Measurements from ENCODE around the gene MAML1.
A peak's percentile ranks its signal among the peaks of the same experiment; 100 is the strongest.

MAML1 gene

DNA sequence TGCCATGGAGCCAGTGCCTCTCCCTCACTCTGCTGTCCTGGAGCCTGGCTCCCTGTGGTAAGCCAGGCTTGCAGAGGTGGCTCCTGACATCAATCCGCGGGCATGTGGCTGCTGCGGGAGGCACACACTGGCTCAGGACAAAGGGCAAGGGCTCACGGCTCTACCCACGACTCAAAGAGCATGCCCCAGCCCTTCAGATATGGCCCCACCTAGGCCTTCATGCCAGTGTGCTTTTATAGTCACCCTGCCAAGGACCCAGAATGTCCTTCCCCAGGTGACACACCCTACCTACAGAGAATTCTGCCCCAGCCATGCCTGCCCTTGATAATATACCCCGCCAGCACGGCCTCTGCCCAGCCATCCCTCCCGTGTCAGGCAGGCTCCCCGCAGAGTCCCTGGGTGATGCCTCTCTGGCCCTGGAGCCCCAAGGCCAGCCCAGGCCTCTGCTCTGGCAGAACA is 72.5 kb downstream of the MAML1 start:
- no peak for DNase-seq

DNA sequence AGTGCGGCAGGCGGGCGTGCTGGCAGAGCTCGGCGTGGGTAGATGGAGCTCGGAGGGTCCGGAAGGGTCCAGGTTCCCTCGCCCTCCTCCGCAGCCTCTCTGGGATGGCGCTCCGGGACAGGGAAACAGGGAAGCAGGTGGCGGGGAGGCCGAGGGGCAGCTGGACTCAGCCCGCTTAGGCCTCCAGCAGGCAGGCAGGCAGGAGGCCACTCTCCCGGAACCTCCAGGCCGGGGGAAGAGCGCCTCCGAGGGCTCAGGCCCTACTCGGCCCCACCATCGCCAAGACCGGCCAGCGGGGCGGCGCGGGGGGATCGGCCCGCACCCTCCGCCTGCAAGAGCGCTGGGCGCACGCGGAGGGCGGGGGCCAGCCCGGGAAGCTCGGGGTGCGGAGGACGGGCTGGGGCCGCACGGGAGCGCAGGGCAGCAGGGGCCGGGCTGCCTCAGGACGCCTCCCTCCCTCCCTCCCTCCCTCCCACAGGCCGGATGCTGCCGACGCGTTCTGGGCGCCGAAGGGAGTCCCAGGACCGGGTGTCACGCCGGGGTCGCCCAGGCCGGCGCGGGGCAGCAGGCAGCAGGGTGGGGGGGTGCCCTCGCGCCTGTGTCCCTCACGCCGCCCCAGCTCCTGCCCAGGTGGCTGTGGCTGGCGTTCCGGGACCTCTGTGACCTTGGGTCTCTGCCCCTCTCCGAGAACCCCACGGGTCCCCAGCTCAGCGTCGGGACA is 73.1 kb downstream of the MAML1 start:
- DNase-seq = peak in 1 of 2 donors; percentile 50

DNA sequence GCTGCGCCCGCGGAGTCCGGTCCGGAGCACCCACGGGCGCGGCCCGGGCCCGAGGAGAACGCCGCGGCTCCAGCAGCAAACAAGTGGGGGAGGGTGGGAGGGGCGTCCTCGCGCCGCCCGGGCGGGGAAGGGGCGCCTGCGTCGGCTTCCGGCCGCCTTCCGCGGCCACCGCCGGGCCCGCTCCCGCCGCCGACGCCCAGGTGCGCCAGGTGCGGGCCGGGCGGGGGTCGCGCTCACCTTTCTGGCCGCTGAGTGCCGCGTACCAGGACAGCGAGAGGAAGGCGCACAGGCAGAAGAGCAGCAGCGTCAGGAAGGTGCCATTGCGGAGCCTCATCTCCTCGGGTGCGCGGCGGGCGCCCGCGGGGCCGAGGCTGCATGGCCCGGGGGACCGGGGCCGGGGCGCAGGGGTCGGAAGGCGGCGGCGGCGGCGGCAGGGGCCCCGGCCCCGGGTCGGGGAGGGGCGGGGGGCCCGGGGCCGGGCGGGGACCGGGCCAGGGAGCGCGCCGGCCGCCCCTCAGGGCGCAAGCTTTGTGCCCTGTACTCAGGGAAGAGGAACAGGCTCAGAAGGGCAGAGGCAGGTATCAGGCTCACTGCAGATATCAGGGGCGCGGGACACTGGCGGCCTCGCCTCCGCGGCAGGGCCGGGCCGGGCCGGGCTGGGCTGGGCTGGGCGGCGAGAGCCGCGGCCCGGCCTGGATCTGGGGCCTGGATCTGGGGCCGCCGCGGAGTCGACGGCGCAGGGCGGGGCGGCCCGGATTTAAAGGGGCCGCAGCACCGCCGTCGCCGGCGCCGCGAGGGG is 73.8 kb downstream of the MAML1 start, which contains the start of gene MGAT4B:
MGAT4B (minus strand) TSS at position 617 of the 799 bp plus-strand sequence; CDS start at position 334, 283 bp downstream.
- DNase-seq = peak; percentile 70 to 71

DNA sequence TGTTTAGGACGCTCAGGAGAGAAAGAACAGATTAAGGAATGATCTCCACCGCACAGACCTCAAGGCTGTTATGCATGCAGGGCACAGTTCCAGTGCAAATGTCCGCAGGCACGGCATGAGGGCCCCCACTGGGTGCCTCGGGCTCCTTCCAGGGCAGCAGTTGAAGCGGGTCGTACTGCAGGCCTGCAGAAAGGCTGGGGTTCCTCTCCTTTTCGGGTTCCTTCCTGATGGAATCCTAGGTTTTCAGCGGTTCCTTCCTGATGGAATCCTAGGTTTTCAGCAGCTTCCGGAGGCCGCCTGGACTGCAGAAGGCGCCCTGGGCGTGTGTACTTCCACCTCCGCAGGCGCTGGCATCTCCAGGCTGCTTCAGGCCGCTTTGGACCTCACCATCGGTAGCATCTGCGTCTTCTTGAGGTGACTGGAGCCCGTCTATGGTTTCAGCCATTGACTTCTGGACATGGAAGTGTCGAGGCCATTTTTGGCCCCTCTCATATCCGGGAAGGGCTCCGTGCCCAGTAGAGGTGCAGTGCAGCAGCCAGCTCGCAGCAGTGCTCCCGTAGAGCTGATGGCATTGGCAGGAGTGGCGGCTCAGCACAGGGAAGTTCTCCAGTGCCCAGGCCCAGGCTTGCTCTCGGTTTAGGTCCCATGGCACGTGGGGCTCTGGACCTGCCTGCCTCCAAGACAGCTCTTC is 79.7 kb downstream of the MAML1 start:
- DNase-seq = no peak

- DNase-seq = no peak
Measured at GRCh38 chr5:179812997-179813607, 80.5 kb downstream of the MAML1 start.

GRCh38 chr5:179814090-179814489 is 81.5 kb downstream of the MAML1 start:
- no peak for DNase-seq

- no peak for DNase-seq
Measured at GRCh38 chr5:179815491-179816249, 83.0 kb downstream of the MAML1 start.

DNA sequence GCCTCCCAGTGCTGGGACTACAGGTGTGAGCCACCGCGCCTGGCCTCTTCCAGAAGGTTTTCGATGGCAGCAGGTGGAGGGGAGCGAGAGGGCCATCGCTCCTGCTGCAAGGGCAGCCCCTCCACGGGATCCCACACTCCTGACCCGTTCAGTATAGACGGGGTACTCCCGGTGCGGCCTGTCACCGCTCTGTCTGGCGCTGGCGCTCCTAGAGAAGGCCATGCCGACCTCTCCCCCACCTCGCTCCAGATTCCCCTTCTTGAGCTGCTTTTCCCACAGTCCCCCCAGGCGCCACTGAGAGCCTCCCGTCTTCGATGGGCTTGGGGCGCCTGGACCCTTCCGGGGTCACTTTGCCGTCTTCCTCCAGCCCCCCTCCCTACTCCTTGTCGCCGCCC is 83.8 kb downstream of the MAML1 start:
- no peak for DNase-seq

- DNase-seq = no peak
Measured at GRCh38 chr5:179816796-179817469, 84.3 kb downstream of the MAML1 start.

DNA sequence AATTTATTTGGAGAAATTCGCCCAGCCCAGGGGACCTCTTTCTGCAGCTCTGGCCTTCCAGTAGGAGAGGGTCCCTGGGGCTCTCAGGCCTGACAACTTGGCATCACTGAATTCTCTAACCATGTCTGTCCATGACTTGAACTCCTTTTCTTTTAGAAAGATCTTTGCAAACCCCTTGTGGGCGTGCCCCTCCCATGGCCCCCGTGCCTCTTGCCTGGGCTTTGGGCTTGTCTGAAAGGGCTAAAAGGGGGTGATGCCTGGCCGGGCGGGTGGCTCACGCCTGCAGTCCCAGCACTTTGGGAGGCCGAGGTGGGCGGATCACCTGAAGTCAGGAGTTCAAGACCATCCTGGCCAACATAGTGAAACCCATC is 84.8 kb downstream of the MAML1 start:
- no peak for DNase-seq

DNA sequence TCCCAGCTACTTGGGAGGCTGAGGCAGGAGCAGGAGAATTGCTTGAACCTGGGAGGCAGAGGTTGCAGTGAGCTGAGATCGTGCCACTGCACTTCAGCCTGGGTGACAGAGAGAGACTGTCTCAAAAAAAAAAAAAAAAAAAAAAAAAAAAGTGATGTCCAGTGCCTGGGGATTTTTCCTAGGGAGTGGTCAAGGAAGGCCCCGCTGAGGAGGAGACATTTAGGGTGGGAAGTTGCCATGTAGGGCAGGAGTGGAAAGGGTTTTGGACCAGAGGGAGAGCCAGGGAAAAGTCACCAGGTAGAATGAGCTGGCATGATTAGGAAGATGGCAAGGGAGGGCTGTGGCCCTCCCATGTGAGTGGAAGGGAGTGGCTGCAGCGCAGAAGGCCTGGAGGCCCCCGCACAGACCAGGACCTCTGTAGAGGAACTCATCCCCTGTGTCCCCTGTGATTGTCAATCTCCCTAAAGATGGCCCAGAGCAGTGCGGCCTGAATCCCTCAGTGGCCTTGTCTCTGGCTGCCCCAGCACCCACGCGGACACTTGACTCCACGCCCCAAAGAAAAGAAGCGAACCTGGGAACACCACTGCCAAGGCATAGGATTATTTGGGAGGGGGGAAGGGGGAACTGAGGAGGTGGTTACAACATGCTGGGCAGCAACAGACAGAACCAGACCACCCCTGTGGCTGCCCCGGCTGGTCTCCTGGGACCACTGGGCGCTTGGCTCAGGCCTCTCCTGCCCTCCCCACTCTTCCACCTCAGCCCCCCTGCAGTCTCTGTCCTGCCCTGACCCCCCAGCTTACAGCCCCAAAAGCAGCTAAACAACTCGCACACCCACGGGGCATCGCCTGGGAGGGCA is 85.5 kb downstream of the MAML1 start:
- no peak for DNase-seq

- peak; percentile 86 to 94 for DNase-seq
Measured at GRCh38 chr5:179818746-179819295, 86.2 kb downstream of the MAML1 start.

- DNase-seq = peak in 1 of 2 donors; percentile 86
Measured at GRCh38 chr5:179819296-179820126, 86.9 kb downstream of the MAML1 start.

DNA sequence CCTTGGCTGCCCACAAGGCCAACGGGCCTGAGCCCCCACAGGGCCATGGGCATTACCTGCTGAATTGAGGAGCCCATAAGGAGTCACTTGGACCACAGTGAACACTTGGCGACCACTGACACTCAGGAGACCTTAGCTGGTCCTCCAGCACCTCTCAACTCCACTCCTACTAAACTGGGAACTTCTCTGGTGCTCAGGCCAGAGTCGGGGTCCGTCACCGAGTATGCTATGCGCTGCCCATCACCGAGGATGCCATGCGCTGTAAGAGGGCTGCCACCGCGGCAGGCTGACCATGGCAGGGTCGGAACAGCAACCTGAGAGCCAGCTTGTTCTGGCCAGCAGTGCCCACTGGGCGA is 87.5 kb downstream of the MAML1 start:
- DNase-seq = no peak

DNA sequence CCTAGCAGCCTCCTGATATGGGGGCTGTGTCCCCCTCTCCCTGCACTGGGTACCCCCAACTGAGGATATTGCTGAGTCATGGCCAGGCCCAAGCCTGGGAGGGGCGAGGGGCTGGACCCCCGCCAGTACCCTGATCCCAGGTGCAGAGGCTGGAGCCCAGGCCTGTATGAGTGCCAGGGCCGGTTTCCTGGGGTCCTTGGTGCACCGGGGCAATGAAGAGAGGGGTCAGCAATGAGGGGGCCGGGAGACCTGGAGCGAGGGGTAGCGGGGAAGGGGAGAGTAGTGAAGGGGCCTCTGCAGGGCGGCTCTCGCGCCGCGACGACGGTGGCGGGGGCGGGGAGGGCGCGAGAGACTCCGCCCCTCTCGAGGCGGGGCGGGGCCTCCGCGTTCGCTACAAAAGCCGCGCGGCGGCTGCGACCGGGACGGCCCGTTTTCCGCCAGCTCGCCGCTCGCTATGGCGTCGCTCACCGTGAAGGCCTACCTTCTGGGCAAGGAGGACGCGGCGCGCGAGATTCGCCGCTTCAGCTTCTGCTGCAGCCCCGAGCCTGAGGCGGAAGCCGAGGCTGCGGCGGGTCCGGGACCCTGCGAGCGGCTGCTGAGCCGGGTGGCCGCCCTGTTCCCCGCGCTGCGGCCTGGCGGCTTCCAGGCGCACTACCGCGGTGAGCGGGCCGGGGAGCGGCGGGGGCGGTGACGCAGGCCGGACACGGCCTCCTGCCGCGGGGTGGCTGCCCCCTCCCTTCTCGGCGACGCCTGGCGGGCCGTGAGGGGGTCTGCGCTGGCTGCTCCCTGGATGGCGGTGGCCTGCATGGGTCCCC is 88.1 kb downstream of the MAML1 start, which contains the start of gene SQSTM1:
SQSTM1 (plus strand) TSS at position 423 of the 815 bp plus-strand sequence; CDS start at position 455, 32 bp downstream.
- DNase-seq = peak; percentile 82 to 87

DNA sequence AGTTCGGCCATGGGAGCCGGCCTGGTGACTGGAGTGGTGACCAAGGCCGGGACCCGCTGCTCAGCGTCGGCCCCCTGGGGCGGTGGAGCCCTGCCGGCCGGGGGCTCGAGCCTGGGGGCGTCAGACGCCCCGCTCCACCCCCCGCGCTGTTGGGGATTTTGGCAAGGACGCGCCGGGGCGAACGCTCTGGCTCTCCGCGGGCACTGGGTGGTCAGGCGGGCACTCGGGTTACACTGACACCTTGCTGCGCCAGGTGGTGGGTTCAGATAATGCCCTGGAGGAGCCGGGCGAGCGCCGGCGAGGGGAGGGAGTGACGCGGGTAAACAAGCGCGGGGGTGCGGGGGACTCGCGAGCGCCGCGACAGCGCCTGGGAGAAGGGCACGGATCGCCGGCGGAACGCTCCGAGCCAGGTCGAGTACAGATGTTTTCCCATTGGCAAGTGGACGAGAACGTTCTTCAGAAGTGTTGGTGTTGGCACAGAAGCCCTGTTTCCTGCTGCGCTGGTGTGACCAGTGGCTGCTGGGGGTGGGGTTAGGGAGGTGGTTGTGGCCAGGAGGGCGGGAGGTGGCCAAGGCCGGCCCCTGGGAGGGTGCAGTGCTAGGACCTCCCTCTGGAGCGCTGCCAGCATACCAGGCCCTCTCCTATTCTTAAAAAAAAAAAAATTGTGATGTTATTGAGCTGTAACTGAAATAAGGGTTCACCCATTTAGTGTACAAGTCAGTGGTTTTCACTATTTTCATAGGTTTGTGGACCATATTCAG is 88.9 kb downstream of the MAML1 start:
- peak; percentile 85 to 89 for DNase-seq

GRCh38 chr5:179822059-179822432 is 89.4 kb downstream of the MAML1 start:
- DNase-seq = no peak
